HTERT RPE-1 (cell line): ENCODE measurements around the gene SYNDIG1.

ENCODE experiments used
- in situ Hi-C: fragments of 300-500 bp; cut with MboI; formaldehyde crosslinking; loops from 4 replicates; pipeline ENCODE4 v1.14.3; 2020; ENCODE audit warnings: low sequenced_read_pairs

SYNDIG1 gene

DNA sequence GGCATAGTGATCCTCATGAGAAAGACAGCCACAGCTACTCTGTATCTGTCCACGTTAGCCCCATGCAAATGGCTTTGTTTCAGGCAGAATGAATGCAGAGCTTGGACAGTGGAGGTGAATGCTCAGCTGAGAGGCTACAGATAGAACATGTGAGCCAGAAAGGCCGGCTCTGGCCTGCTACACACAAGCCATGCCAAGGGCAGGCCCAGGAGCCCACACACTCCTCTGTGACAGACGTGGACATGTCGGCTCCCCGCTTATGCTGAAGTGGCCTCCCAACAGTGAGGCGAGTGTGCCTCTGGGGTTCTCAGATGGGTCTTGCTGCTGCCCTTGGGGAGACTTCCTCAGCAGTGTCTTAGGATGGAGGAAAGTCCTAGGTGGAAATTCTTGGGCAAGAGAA lies 159.6 kb downstream of the SYNDIG1 start:
- in situ Hi-C loops: no loop called here

DNA sequence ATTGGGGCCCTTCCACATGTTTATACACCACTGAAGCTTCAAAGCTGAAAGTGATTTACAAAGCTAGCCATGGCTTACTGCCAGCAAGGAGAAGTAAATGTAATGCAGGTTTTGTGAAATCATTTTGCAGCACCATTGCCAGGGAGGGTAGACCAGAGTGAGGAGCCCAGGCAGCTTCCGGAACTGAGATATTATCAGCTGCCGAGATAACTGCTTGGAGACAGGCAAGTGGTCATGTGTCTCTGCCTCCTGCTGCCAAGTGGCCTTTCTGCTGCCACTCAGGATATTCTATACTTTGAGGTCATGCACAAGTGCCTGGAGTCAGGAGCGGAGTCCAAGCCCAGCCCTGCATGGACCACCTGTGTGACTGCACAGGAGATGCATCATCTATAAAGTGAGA lies 160.2 kb downstream of the SYNDIG1 start:
- in situ Hi-C loops: no loop called here

- in situ Hi-C loops: no loop called here
Measured at GRCh38 chr20:24630486-24631172, 161.2 kb downstream of the SYNDIG1 start.

- in situ Hi-C loops: no loop called here
Measured at GRCh38 chr20:24631173-24631505, 161.7 kb downstream of the SYNDIG1 start.

DNA sequence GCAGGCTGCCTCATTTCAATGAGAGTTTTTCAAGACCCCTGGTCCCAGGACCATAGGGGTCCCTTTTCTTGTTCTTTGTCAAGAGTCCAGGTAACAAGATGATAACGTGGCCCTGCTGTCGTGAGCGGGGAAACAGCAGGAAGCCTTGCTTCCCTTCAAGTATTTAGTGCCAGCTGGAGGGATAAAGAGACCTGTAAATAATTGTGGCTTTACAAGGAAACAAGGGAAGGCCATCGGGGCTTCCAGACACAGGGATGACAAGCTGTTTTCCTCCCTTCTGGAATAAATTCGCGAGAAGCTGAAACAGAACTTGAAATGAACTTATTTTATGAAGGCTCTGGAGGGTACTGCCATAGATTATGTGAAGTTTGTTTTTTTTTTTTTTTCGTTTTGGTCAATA lies 163.2 kb downstream of the SYNDIG1 start:
- in situ Hi-C loops: no loop called here

GRCh38 chr20:24633026-24633425 lies 163.6 kb downstream of the SYNDIG1 start:
- in situ Hi-C loops: no loop called here

GRCh38 chr20:24633521-24633920 lies 164.1 kb downstream of the SYNDIG1 start:
- in situ Hi-C loops: no loop called here

- in situ Hi-C loops: no loop called here
Measured at GRCh38 chr20:24634855-24635254, 165.4 kb downstream of the SYNDIG1 start.

GRCh38 chr20:24636626-24637025 lies 167.2 kb downstream of the SYNDIG1 start:
- in situ Hi-C loops: no loop called here

DNA sequence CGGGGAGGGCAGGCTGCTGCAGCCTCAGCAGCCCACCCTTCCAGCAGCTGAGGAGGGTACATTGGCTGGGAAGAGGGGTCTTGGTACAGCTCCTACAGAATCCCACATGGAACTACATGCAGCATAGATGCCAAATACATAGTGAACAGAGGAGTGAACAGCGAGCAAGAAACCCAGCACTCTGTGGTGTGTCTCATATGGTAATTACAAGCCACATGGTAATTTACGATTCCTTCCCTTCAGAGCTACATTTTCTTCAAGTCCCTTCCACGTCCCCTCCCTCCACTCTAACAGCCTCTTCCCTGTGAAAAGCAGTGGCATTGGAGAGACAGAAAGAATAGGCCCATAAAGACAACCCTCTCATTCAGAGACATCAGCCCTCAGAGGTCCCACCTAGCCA lies 167.7 kb downstream of the SYNDIG1 start:
- in situ Hi-C loops: no loop called here

GRCh38 chr20:24637941-24638340 lies 168.5 kb downstream of the SYNDIG1 start:
- in situ Hi-C loops: no loop called here

DNA sequence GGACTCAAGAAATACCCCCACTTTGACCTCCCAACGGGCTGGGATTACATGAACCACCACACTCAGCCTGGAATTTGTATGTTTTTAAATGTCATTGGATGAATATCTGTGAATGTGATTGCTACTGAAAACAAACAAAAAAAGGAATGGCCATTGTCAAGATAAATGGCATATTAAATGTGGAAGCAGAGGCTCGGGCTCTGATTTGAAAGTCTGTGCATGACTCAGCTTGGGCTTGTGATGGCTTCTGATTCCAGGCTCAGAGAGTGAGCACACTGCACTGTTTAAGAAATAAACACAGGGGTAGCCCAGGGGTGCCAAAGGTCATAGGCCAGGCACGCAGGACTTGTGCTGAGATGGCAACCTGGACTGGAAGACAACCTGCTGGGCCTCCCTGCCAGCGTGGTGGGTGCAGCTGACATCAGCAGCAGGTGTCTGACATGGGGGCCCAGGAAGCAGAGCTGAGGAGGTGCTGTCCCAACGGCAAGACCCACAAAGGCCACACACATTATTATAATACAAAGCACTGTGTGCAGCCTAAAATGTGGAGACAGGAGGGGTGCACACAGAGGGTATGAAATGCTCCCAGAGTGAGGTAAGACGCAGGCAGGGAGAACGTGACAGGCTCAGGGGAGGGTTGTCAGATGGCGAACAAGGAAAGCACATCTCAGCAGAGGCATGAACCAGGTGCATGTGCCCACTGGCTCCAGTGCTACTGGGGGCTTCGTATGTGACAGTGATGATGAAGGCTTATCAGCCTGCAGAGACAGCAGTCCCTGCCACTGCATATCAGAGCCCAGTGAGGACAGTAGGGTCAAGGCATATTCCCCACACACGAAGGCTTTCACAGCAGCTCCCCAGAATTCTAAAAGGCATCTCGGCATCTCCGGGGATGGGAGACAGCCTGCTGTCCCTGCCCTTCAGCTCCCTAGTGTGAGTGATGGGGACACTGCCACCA lies 169.4 kb downstream of the SYNDIG1 start:
- in situ Hi-C loops: no loop called here

DNA sequence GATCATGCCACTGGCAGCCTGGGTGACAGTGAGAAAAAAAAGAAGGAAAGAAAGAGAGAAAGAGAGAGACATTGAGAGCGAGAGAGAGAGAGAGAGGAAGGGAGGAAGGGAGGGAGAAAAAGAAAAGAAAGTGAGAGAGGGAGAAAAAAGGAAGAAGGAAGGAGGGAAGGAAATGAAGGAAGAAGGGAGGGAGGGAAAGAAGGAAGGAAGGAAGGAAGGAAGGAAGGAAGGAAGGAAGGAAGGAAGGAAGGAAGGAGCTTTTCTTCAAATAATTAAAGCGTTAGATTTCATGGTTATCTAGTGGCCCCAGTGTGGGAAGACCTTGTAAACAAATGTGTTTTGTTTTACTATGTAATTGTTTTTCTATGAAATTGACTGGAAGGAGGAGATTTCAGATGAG lies 170.8 kb downstream of the SYNDIG1 start:
- in situ Hi-C loops: no loop called here

GRCh38 chr20:24640686-24641085 lies 171.3 kb downstream of the SYNDIG1 start:
- in situ Hi-C loops: no loop called here

GRCh38 chr20:24643731-24644626 lies 174.6 kb downstream of the SYNDIG1 start:
- in situ Hi-C loops: no loop called here

- in situ Hi-C loops: no loop called here
Measured at GRCh38 chr20:24646321-24646720, 176.9 kb downstream of the SYNDIG1 start.

DNA sequence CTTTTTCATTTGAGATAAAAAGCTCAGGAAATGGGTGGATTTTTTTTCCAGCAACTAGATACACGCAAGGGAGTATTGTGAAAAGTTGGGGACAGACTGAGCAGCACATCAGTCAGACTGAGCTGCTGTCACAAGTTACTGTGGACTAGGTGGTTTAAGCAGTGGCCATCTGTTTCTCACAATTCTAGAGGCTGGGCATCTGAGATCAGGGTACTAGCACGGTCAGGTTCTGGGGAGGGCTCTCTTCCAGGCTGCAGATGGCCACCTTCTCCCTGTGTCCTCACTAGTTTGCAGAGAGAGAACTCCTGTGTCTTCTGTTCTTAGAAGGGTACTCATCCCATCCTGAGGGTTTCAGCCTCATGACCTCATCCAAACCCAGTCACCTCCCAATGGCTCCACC lies 178.3 kb downstream of the SYNDIG1 start:
- in situ Hi-C loops: no loop called here

DNA sequence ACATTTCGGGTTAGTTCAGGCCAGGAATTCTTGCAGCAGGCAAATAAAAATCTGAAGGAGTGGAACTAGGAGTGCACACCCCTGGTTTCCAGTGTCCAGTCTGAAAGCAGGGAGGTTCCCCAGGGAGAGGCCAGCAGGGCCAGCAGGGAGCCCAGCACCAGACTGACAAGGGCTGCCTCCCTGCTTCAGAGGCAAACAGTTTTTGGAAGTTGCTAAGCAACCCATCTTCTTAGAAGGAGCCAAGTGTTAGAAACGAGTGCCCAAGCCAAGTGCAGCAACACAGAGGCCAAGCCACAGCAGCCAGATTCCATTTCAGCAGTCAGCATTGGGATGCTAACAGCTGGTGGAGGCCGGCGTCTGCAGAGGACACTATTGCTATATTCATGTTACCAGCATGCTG lies 179.1 kb downstream of the SYNDIG1 start:
- in situ Hi-C loops: no loop called here

GRCh38 chr20:24648919-24649318 lies 179.5 kb downstream of the SYNDIG1 start:
- in situ Hi-C loops: no loop called here

DNA sequence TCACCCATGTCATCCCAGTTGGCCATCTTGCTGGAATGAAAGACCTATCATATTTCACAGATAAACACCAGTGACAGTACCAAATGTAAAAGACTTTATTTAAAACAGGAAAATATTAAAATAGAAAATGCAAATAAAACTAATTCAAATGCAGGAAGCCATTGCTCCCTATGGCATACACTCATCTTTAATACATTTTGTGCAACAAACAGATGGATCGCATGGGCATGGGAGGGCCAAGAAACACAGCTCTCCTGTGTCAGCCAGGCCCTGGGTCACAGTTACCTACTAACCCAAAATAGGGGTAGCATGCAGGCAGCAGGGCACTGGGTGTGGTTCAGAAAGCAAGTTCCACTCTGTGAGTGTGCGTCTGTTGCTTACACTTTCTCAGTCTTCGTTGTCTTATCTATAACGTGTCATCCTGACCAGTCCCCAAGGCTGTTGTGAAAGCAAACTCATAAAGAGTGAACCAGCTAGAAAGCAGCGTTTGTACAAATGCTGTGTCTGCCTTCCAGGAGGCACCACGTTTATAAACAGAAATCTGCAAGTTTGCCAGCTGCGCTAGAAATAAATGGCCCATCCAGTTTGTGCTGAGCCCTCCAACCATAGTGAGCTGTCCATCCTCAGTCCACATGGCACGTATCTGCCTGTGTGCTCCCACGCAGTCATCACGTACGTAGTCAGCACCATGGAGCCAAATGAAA lies 180.5 kb downstream of the SYNDIG1 start:
- in situ Hi-C loops: no loop called here
